Activated CD4-positive, CD25-positive, alpha-beta regulatory T cell treated with anti-CD3 and anti-CD28 coated beads, Interleukin-2, amount 50 U/mL, for 72 hours (primary cell): ENCODE results near the gene SLC16A12.

Experiments
- DNase-seq: peaks from one replicate; pipeline ENCODE4 v3.0.0; 2021

Gene SLC16A12

GRCh38 chr10:89505640-89506275 is 29.6 kb downstream of the SLC16A12 start:
- no peak for DNase-seq

DNA sequence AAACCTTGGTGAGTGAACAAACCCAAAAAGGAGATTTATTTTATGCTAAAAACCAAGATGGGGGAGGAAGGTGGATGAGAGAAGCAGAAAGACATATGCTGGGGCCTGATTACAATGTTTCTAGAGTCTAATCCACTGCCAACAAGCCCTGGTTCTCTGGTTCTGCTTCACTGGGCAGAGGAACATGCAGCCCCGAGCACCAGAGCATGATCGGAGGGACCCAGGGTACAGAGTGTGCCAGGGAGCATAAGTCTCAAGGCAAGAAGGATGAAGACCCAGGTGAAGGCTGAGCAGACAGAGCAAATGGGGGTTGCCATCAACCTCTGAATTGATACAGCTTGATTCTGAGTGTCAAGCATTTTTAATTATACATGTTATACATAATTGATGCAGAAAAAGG is 30.7 kb downstream of the SLC16A12 start:
- DNase-seq, result no peak

- no peak for DNase-seq
Measured at GRCh38 chr10:89503652-89504370, 31.6 kb downstream of the SLC16A12 start.

- no peak for DNase-seq
Measured at GRCh38 chr10:89503151-89503550, 32.2 kb downstream of the SLC16A12 start.

- DNase-seq, result no peak
Measured at GRCh38 chr10:89502549-89502948, 32.8 kb downstream of the SLC16A12 start.

DNA sequence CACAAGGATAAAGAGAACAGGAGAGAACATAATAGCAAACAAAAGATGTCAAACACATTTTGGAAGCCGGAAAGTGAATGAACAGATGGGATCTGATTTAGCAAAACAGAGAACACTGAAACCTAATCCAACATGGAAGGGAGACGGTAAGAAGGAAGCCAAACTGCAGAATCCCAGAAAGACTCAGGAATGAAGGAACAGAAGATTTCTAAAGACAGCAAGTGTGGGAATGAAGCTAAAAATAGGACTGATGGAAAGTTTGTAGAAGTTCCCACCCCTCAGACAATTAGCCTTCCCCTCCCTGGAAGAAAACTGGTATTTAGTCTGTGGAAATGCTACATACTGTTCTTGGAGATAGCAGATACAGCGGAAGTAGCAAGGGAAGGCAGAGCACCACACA is 40.8 kb downstream of the SLC16A12 start:
- DNase-seq, result no peak

DNA sequence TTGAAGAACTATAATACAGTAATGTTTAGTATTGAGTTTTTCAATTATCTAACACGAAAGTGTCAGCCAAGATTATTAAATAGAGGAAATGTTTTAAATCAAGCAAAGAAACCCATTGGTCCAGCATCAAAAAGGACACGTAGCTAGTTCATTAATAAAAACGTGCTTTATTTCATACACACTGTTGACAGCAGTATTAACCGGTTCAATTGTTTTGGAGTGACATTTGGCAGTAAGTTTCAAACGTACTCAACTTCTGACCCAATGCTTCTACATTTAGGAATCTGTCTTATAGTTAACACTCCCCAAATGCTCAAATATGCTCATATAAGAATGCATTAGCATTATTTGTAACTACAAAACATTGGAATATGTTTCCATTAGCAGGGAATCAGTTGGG is 41.3 kb downstream of the SLC16A12 start:
- DNase-seq, result no peak

GRCh38 chr10:89491932-89492331 is 43.5 kb downstream of the SLC16A12 start:
- no peak for DNase-seq

GRCh38 chr10:89490596-89491335 is 44.6 kb downstream of the SLC16A12 start:
- DNase-seq, result no peak

- no peak for DNase-seq
Measured at GRCh38 chr10:89482256-89482655, 53.1 kb downstream of the SLC16A12 start.

DNA sequence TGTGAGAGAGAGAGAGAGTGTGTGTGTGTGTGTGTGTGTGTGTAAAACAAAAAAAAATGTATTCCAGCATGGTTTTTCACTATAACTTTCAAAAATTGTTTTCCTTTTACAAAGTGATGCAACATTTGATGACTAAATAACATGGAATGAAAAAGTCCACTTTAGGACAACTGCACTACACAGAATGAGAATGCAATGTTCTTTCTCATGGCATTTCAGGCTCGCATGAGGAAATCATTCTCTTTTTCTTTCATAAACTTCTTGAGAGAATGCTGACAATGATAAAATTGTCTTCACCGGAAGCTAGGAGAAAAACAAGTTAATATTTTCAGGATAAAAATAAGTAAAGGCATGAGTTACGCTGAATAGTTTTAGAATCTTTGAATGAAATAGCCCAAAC is 53.7 kb downstream of the SLC16A12 start:
- DNase-seq, result no peak

- DNase-seq, result no peak
Measured at GRCh38 chr10:89479771-89480446, 55.5 kb downstream of the SLC16A12 start.

- no peak for DNase-seq
Measured at GRCh38 chr10:89478739-89479654, 56.4 kb downstream of the SLC16A12 start.

DNA sequence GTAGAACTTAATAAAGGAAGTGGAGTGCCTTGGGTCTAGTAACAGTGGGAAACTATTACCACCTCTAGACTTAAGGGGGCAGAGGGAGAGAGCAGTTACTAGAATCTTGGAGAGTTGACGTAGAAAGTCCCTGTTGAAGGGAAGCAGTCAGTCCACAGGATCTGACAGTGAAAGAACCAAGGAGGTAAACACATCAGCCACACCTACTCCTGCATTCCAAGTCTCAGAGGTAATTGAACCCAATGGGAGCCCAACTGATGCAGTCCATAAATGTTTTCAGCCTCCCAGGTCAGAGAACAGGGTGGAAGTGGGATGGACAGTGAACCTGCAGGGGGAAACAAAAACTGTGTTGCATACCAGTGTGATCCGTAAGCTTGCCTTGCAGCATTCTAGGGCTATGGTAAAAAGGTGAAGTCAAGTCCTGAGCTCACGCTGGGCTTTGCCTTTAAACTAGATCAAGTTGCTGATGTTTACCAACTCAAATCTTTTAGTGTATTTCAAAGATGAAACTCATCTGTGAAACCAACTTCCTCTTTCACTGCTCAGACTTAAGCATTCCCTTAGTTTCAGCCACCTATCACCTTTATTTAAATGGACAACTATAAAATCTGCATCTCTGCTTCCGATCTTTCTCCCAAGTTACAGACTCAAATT is 57.2 kb downstream of the SLC16A12 start:
- DNase-seq, result no peak

- no peak for DNase-seq
Measured at GRCh38 chr10:89476150-89476549, 59.2 kb downstream of the SLC16A12 start.

DNA sequence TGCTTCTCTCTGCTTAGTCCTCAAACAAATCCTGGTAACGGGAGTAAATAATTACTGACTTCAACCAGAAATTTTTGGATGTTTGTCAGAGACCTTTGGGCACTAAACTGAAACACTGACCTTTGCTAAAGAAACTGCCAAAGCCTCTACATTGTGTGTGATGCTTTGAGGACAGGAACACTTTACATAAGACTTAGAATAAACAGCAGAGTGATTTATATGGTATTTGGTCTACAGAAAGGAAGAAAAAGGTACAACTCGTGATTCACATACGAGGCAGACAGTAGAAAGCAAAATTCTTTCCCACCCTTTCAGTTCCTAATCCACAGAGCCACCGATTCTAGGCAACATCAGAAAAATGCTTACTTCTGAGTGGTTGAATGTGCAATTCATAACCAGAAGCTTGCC is 59.8 kb downstream of the SLC16A12 start:
- no peak for DNase-seq

GRCh38 chr10:89475125-89475524 is 60.3 kb downstream of the SLC16A12 start:
- DNase-seq, result no peak

- no peak for DNase-seq
Measured at GRCh38 chr10:89474452-89474851, 60.9 kb downstream of the SLC16A12 start.

GRCh38 chr10:89471110-89471809 is 64.1 kb downstream of the SLC16A12 start:
- DNase-seq, result no peak

- DNase-seq, result no peak
Measured at GRCh38 chr10:89470628-89471027, 64.8 kb downstream of the SLC16A12 start.

- no peak for DNase-seq
Measured at GRCh38 chr10:89469517-89469916, 65.9 kb downstream of the SLC16A12 start.
